Tibial nerve (tissue), 4 donors: ENCODE results near the gene YY1AP1. TPM values are rescaled to one million over a fixed set of nuclear protein-coding genes. Genes with fewer than 3 reads are reported as not detected.
"Not testable (repeated sequence)": the region's sequence is repeated elsewhere in the genome, so short reads cannot be mapped to it uniquely, and the experiment has no call there.

Source experiments
- DNase-seq, 2 donors: peaks; one replicate each; pipeline ENCODE4 v3.0.0-alpha.2; 2019; ENCODE audit warnings: low spot score in 2 of 2
- H3K27ac ChIP-seq, 4 donors: fragments of 200-600 bp; sonication (generic) in 3 of 4; one replicate each; pipeline ENCODE4 v1.5.1; 2017 to 2019; ENCODE audit warnings: mild to moderate bottlenecking in 1 of 4
- H3K27me3 ChIP-seq, 2 donors: fragments of 200-600 bp; sonication (generic) in 1 of 2; one replicate each; pipeline versions ENCODE4 v1.5.1 to v1.6.0; 2017 to 2019
- H3K36me3 ChIP-seq, 3 donors: fragments of 200-600 bp; sonication (generic); one replicate each; pipeline ENCODE4 v1.5.1; 2018 to 2019
- H3K4me1 ChIP-seq, 4 donors: fragments of 200-600 bp; sonication (generic) in 3 of 4; one replicate each; pipeline ENCODE4 v1.5.1; 2017 to 2019
- H3K4me3 ChIP-seq, 4 donors: fragments of 200-600 bp; sonication (generic) in 3 of 4; one replicate each; pipeline ENCODE4 v1.5.1; 2017 to 2019; ENCODE audit warnings: mild to moderate bottlenecking in 1 of 4, moderate library complexity in 1 of 4
- H3K9me3 ChIP-seq, 4 donors: fragments of 200-600 bp; sonication (generic) in 3 of 4; one replicate each; pipeline ENCODE4 v1.5.1; 2017 to 2019
- EP300 ChIP-seq, 2 donors: sonication (generic); formaldehyde crosslinking; IDR thresholded peaks; one replicate each; pipeline ENCODE4 v1.6.1; 2017; ENCODE audit warnings: antibody characterized with exemption in 2 of 2, mild to moderate bottlenecking in 1 of 2
- POLR2A ChIP-seq, 2 donors: fragments of 450-650 bp; IDR thresholded peaks; one replicate each; pipeline ENCODE4 v1.6.1; 2017; ENCODE audit warnings: antibody characterized with exemption in 2 of 2, mild to moderate bottlenecking in 2 of 2, moderate library complexity in 2 of 2
- WGBS, 2 donors: methylation state at CpG; one replicate each; pipeline ENCODE4 v1.1.5; 2018; 5-methylcytosine and 5-hydroxymethylcytosine counted together
- total RNA-seq, 4 donors: library from RNA; depleted of rRNA; stranded (reverse); fragments of >200 nt; gene quantifications; one replicate each; pipeline ENCODE4 v1.1.0, GENCODE V29; 2016
- TF ChIP-seq, protein P1 (sequence below), 5 experiments: fragments of 200-600 bp in 3 of 5; fragments of 450-650 bp in 2 of 5; sonication (generic) in 3 of 5; IDR thresholded peaks; one replicate each; pipeline ENCODE4 v1.5.1; 2016 to 2019; ENCODE audit warnings: antibody characterized with exemption in 5 of 5, mild to moderate bottlenecking in 3 of 5, moderate library complexity in 2 of 5

YY1AP1 gene, protein sequence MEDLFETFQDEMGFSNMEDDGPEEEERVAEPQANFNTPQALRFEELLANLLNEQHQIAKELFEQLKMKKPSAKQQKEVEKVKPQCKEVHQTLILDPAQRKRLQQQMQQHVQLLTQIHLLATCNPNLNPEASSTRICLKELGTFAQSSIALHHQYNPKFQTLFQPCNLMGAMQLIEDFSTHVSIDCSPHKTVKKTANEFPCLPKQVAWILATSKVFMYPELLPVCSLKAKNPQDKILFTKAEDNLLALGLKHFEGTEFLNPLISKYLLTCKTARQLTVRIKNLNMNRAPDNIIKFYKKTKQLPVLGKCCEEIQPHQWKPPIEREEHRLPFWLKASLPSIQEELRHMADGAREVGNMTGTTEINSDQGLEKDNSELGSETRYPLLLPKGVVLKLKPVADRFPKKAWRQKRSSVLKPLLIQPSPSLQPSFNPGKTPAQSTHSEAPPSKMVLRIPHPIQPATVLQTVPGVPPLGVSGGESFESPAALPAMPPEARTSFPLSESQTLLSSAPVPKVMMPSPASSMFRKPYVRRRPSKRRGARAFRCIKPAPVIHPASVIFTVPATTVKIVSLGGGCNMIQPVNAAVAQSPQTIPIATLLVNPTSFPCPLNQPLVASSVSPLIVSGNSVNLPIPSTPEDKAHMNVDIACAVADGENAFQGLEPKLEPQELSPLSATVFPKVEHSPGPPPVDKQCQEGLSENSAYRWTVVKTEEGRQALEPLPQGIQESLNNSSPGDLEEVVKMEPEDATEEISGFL
- total RNA-seq = 100 to 1,000 TPM; 170 to 253 (median 196) TPM

DNA sequence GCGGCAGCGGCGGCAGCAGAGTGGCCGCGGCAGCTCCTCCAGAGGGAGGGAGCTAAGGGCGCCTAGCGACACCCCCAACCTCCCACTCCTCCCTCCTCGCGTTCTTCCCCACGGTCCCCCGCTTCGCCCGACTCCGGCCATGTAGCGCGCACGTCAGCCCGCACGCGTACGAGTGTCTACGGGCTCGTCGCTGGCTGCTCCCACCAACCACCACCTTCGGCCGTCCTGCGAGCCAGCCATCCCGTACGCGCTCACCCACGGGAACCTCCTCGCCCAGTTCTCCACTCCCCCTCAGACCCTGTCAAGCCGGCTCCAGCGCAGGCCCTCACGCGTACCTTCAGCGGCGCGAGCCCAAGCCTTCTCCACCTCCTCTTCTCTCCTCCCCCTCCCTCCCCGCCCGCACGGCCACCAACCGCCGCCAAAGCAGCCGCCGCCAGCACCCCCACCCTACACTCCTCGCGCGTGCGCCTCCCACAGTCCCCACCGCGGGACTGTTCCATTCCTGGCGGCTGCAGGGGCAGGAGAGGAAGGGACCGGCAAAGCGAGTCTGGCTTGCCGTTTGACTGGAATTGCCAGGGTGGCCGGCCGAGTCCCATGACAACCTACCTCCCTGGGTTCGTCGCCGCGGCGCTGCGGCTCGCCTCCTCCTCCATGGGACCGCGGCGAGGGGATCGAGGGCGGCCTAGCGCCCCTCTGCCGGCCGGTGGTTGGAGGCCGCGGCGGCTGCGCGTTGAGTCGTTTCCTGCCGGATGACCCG is at the start of gene YY1AP1:
Gene YY1AP1, minus strand, starts transcription at position 451 of the 757 bp plus-strand sequence. CDS start 8,338 bp downstream, outside the sequence.
- TF ChIP-seq POLR2A (IDR thresholded peaks at IDR 0.05) (peak; percentile 30 to 87), EP300 (IDR thresholded peaks at IDR 0.05) (peak; percentile 24 to 92)
- TF ChIP-seq, protein P1, sequence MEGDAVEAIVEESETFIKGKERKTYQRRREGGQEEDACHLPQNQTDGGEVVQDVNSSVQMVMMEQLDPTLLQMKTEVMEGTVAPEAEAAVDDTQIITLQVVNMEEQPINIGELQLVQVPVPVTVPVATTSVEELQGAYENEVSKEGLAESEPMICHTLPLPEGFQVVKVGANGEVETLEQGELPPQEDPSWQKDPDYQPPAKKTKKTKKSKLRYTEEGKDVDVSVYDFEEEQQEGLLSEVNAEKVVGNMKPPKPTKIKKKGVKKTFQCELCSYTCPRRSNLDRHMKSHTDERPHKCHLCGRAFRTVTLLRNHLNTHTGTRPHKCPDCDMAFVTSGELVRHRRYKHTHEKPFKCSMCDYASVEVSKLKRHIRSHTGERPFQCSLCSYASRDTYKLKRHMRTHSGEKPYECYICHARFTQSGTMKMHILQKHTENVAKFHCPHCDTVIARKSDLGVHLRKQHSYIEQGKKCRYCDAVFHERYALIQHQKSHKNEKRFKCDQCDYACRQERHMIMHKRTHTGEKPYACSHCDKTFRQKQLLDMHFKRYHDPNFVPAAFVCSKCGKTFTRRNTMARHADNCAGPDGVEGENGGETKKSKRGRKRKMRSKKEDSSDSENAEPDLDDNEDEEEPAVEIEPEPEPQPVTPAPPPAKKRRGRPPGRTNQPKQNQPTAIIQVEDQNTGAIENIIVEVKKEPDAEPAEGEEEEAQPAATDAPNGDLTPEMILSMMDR (IDR thresholded peaks at IDR 0.05) = peak; percentile 17 to 84 (median 27)
- H3K4me1 ChIP-seq = peaks cover 3 to 51% (median 22%) of the 10 kb centered on the region in 4 donors
- peak within 1 kb of the TSS; percentile 88 to 98 (median 96) for H3K27ac ChIP-seq
- no peaks in the 10 kb centered on the region for H3K9me3 ChIP-seq
- H3K27me3 ChIP-seq = no peaks in the 10 kb centered on the region
- H3K36me3 ChIP-seq = peaks cover 0 to 22% (median 0%) of the 10 kb centered on the region in 3 donors
- peak; percentile 84 to 85 for DNase-seq
- peak within 1 kb of the TSS; percentile 74 to 99 (median 92) for H3K4me3 ChIP-seq
- WGBS, 2 donors = 0 to 1% methylated on average over 62 to 69 of the region's 81 CpGs

DNA sequence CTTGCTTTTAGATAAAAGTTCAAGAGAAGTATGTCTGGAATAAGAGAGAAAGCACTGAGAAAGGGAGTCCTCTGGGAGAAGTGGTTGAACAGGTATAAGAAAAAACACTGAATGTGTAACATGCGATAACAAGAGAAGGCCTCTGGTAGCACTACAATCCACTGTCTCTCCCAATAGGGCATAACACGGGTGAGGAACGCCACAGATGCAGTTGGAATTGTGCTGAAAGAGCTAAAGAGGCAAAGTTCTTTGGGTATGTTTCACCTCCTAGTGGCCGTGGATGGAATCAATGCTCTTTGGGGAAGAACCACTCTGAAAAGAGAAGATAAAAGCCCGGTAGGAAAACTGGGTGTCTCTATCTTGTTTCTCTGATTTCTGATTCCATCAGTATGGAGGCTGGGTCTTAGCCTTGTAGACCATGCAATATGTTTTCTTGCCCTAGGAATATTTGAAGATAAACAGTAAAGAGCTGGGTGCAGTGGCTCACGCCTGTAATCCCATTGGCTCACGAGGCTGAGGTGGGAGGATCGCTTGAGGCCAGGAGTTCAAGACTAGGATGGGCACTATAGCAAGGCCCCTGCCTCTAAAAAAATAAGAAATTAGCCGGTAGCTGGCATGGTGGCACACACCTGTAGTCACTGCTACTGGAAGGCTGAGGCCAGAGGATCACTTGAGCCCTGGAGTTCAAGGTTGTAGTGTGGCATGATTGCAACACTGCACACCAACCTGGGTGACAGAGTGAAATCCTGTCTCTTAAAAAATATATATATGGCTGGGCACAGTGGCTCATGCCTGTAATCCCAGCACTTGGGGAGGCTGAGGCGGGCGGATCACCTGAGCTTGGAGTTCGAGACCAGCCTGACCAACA is 40.7 kb upstream of the YY1AP1 start:
- Histone ChIP-seq H3K27me3 (no peaks in the 10 kb centered on the region), H3K27ac (peak overlapping the region in 2 of 4 donors; percentile 11 to 18), H3K9me3 (no peaks in the 10 kb centered on the region), H3K36me3 (peaks cover 0 to 66% (median 0%) of the 10 kb centered on the region in 3 donors), H3K4me3 (no peak overlapping the region), H3K4me1 (peaks cover 0 to 6% (median 0%) of the 10 kb centered on the region in 4 donors)
- 62 to 64% methylated on average over 12 of the region's 12 CpGs for WGBS, 2 donors
- TF ChIP-seq, protein P1 (IDR thresholded peaks at IDR 0.05) = peak in 4 of 5 experiments; percentile 45 to 63 (median 53)
- TF ChIP-seq EP300 (IDR thresholded peaks at IDR 0.05) = peak in 1 of 2 donors; percentile 13
- no peak for TF ChIP-seq POLR2A (IDR thresholded peaks at IDR 0.05)
- DNase-seq = peak; percentile 19 to 76

DNA sequence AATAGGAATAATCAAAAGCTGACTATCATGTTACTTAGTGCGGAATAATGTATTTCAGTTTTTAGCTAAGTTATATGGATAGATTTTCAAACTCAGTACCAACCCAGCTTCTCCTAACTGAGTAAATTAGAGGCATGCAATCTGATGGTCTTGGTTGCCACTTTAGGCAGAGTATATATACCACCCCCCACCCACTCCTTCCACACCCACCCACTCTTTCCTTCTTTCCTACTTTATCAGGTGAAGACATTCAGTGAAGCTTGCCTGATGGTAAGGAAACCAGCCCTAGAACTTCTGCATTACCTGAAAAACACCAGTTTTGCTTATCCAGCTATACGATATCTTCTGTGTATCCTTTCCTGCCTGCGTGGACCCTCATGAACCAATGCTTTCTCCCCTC is 36.6 kb upstream of the YY1AP1 start:
- TF ChIP-seq, protein P1 (IDR thresholded peaks at IDR 0.05) = no peak
- TF ChIP-seq EP300 (IDR thresholded peaks at IDR 0.05) = no peak
- no peak for TF ChIP-seq POLR2A (IDR thresholded peaks at IDR 0.05)
- H3K36me3 ChIP-seq = peaks cover 0 to 50% (median 0%) of the 10 kb centered on the region in 3 donors
- H3K4me1 ChIP-seq = peaks cover 0 to 6% (median 0%) of the 10 kb centered on the region in 4 donors
- no peak overlapping the region for H3K4me3 ChIP-seq
- WGBS, 2 donors = 93 to 97% methylated on average over 3 of the region's 3 CpGs
- no peaks in the 10 kb centered on the region for H3K9me3 ChIP-seq
- H3K27me3 ChIP-seq = no peaks in the 10 kb centered on the region
- no peak for DNase-seq
- H3K27ac ChIP-seq = no peak overlapping the region

DNA sequence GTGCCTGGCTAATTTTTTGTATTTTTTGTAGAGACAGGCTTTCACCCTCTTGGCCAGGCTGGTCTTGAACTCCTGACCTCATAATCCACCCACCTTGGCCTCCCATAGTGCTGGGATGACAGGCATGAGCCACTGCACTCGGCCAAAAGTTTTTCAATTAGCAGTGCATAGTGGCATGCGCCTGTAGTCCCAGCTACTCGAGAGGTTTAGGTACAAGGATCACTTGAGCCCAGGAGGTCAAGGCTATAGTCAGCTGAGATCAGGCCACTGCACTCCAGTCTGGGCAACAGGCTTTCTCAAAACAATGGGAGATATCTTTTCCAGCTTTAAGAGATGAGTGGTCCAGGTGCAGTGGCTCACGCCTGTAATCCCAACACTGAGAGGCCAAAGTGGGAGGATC is 31.1 kb upstream of the YY1AP1 start:
- Histone ChIP-seq H3K4me3 (no peak overlapping the region), H3K9me3 (no peaks in the 10 kb centered on the region), H3K27me3 (no peaks in the 10 kb centered on the region), H3K4me1 (no peaks in the 10 kb centered on the region), H3K27ac (no peak overlapping the region), H3K36me3 (peaks cover 0 to 53% (median 0%) of the 10 kb centered on the region in 3 donors)
- TF ChIP-seq EP300 (IDR thresholded peaks at IDR 0.05) (no peak), POLR2A (IDR thresholded peaks at IDR 0.05) (no peak)
- TF ChIP-seq, protein P1 (IDR thresholded peaks at IDR 0.05) = no peak
- DNase-seq = no peak
- WGBS, 2 donors = 82 to 90% methylated on average over 4 of the region's 4 CpGs

DNA sequence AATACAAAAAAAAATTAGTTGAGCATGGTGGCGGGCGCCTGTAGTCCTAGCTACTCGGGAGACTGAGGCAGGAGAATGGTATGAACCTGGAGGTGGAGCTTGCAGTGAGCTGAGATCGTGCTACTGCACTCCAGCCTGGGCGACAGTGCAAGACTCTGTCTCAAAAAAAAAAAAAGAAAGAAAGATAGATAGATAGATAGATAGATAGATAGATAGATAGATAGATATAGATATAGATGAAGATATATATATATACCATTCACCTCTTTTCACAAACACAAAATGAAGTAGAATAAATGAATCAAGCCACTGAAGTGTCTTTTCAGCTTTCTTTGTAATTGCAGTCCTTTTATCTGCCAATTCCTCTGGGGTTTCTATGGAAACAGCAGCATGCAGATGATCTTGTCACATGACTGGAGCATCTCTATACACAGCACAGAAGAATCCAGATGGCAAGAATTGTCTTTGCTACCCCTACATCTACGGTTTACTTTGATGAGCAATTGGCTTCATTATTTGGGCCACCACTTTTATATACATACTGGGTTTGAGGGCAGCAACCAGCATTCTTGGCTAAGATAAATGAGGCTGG is 30.0 kb upstream of the YY1AP1 start:
- H3K27ac ChIP-seq, DNase-seq: not testable (repeated sequence)
- 87 to 93% methylated on average over 6 of the region's 6 CpGs for WGBS, 2 donors

More for the DNA sequence above, 30.0 kb upstream of the YY1AP1 start:
- H3K27me3 ChIP-seq, H3K4me3 ChIP-seq, H3K9me3 ChIP-seq, H3K4me1 ChIP-seq: not testable (repeated sequence)
- peaks cover 0 to 53% (median 0%) of the 10 kb centered on the region in 3 donors for H3K36me3 ChIP-seq
